ENCODE measurements around the gene GRK2. TPM values are rescaled to one million over a fixed set of nuclear protein-coding genes. Genes with fewer than 3 reads are reported as not detected.
A peak's percentile ranks its signal among the peaks of the same experiment; 100 is the strongest.

Gene GRK2
- polyA plus RNA-seq, 5 donors = 43.6 to 75.6 (median 57.5) TPM

GRCh38 chr11:67269401-67270255 is 3.4 kb downstream of the GRK2 start:
- DNase-seq = no peak

- peak in 1 of 2 donors; percentile 38 for DNase-seq
Observed at GRCh38 chr11:67270256-67271204, 4.3 kb downstream of the GRK2 start.

GRCh38 chr11:67271205-67271540 is 4.9 kb downstream of the GRK2 start:
- DNase-seq = no peak

DNA sequence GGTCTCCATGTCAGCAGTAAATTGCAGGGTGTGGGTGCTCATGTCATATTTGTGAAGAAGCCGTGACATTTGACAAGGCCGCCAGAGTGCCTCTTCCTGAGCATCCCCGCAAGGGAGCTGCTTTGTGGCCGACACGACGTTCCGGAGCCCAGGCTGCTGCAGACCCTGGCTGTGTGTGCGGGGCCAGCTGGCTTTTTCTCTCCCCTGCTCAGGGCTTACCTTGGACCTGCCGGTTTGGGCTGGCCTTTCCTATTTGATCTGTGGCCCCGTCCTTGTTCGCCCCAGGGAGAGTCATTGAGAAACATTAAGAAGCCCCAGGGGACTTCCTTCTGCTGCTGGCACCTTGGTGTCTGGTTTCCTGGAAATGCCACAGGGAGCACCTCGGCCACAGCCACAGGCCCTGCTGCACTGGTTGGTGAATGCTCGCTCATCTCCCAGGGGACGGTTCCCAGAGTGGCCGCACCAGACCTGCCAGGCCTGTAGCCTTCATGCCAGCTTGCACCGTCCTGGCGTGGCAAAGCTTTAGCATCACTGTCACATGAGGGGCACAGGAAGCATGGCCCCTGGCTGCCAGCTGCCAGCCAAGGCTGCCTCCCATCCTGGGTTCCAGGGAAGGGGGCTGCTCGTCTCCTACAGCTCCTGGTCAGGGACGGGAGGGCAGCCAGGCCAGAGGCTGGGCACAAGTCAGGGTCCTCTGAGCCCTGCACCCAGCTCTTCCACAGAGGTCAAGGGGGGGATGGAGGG is 5.4 kb downstream of the GRK2 start:
- no peak for DNase-seq

DNA sequence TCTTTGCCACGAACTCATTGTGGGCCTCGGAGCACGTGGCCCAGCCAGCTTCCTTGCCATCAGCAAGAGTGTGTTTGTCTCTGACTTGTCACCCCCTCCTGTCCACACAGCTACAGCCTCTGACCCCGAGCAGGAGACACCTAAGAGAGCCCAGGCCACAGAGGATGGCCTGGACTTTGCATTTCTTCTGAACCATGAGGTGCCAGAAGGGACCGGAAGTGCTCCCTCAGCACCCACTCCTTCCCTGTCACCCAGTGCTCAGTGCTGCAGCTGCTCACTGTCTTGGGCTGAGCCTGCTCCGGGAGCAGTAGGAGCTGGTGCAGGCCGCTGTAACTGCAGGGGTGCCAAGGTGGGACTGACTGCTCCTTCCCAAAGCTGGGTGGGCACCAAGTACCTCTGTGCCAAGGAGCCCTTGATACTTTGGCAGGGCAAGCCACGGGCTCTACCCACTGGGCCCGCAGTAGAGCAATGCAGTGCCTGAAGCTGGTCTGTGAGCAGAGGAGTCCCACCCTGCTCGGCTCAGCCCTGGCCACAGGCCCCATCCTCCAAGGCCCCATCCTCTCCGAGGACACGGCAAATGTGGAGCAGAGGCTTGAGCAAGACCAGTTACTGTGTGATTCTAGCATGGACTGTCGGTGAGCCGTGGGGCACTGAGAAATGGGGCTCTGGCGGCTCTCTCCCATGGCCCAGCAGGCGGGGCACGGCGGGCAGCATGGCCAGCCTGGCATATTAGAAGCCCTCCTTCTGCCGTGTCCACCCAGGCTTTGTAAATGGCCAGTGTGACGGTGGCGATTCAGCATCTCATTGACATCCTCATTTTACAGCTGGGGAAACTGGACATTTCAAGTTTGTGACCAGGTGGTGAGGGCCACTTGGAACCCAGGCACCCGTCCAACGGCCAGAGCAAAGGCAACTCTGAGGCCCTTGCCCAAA is 6.3 kb downstream of the GRK2 start:
- DNase-seq = no peak

DNA sequence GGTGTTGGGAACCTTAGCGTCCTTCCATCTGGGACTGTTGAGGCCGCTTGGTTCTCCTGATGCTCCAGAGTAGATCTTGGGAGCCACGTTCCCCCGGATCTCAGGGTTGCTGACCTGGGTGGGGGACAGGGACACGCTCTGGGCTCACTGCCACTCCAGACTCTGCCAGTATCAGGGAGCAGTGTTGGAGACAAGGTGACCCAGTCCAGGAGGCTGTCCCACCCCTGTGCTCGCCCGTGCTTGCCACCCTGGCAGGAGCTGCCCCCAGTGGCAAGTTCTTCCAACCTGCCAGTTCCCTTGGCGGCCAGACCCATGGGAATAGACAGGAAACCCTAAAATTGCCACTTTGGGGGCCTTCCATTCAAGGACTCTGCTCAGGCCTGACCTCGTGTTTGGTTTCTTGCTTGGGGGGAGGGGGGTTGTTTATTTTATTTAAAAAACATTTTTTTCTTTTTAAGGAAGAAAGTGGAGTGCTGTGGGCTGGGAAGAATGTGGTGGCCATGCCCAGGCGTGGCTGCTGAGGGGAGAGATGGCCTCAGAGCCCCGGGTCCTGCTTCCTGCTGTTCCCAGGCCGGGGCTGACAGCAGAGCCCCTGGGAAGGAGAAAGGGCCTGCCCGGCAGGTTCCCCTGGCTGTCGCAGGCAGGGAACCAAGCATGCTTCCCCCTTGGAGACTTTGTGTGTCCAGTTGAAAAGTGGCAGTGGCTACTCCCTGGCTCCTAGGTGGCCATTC is 7.2 kb downstream of the GRK2 start:
- DNase-seq = no peak

- no peak for DNase-seq
Observed at GRCh38 chr11:67274768-67275605, 8.7 kb downstream of the GRK2 start.

DNA sequence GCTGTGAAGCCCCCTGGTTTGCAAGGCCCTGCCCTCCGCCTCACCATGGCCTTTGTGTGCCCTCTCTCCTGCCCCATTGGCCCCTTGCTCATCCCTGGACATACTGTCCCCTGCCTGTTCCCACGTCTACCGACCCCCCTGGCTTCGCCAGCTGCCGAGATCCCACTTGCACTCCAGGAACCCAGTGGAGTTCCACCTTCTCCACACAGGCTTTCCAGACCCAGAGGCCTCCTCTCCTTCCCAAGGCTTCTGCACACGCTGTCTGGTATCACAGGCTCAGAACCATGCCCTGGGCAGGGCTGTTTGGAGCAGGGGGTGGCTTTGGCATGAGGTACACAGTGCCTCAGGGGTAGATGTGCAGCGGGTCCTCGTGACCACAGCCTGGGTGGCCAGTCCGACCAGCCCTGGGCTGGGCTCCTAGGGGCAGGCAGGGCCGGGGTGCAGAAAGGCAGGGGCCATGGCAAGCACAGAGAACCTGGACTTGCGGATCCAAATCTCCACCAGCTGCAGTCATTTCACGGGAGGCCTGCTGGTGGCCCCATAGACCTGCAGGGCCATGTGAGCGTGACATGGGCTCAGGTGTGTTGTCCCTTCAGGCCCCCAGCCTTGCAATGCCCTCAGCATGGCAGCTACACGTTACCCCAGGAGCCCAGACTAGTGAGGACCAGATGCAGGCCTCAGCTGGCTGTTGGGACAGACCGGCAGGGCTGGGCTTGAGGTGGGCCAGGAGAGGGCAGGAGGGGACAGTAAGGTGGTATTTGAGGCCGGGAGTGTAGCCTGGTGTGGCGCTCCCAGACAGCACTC is 9.5 kb downstream of the GRK2 start:
- DNase-seq = no peak

GRCh38 chr11:67276781-67277230 is 10.5 kb downstream of the GRK2 start:
- no peak for DNase-seq

DNA sequence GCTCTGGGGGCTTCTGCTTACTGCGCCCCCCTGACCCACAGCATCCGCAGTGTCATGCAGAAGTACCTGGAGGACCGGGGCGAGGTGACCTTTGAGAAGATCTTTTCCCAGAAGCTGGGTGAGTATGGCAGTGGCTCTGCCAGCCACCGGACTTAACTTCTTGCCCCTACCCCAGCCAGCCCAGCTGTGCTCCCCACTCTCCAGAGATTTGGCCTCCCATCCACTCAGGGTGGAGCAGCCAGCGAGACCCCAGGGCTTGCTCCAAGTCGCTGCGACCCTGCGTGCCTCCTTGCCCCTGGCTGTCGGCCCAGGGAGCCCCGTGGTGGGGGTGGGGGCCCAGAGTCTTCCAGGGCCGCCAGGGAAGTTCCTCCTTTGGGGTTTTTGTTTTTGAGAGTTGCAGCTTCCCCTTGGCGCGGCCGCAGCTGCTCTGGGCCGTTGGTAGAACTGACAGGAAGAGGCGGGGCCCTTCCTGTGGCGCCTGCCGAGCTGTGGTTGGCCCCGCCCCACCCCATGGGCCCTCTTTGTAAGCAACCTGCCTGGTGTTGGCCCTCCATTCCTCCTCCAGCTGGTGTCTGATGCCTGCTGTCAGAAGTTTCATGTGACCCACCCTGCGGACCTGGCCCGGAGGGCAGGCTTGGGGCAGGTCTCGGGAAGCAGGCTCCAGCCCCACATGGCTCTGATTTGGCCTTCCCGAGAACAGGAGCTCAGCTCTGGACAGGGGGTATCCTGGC is 11.1 kb downstream of the GRK2 start:
- DNase-seq = peak; percentile 72 to 77

GRCh38 chr11:67278135-67278938 is 12.1 kb downstream of the GRK2 start:
- DNase-seq = no peak

GRCh38 chr11:67278939-67279588 is 12.8 kb downstream of the GRK2 start:
- no peak for DNase-seq

GRCh38 chr11:67279589-67280340 is 13.5 kb downstream of the GRK2 start:
- no peak for DNase-seq

DNA sequence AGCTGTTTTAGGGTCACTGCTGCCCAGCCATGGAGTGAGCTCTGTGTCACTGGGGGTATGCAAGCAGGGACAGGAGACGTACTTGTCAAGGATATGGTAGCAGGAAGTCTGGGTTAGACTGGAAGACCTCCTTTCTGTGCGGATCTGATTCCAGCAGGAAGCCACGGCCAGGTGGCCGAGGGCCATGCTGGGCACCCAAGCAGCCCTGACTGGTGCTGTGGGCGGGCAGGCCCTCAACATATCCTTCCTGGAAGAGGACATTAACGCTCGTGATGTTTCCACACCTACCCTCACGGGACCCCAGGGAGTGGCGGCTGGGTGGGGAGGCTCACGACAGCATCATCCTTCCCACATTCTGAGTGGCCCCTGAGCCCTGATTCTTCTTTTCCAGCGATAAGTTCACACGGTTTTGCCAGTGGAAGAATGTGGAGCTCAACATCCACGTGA is 14.1 kb downstream of the GRK2 start:
- no peak for DNase-seq
